ENCODE measurements around the gene NEDD4.

The NEDD4 gene

GRCh38 chr15:55993111-55993803 lies at the start of gene NEDD4:
Gene NEDD4 (minus strand): TSS chr15:55993612. CDS start chr15:55993555, 57 bp downstream.
- peak within 1 kb of the TSS; percentile 83 for H3K9ac ChIP-seq (ENCODE audit: insufficient read length, low read depth)
- no peak for TF ChIP-seq SUZ12 (IDR thresholded peaks at IDR 0.05; ENCODE audit: extremely low read depth, insufficient read depth, insufficient read length)
- no peak for TF ChIP-seq ZNF274 (IDR thresholded peaks at IDR 0.05; ENCODE audit: low read depth, low read length)
- H3K4me1 ChIP-seq (ENCODE audit: insufficient read depth, insufficient read length) = no peaks in the 10 kb centered on the region
- peak within 1 kb of the TSS; percentile 60 for H3K4me3 ChIP-seq (ENCODE audit: insufficient read length, low read depth)
- peaks cover 9% of the 10 kb centered on the region for H3K27me3 ChIP-seq (ENCODE audit: insufficient read depth, insufficient read length)
- no peaks in the 10 kb centered on the region for H3K9me3 ChIP-seq (ENCODE audit: insufficient read depth, low read length)
- H3K36me3 ChIP-seq (ENCODE audit: insufficient read depth, insufficient read length, low read length) = peaks cover 2% of the 10 kb centered on the region
- peak; percentile 47 for DNase-seq (ENCODE audit: low read depth, low spot score)

GRCh38 chr15:56042498-56042897 lies 49.1 kb upstream of the NEDD4 start:
- DNase-seq (ENCODE audit: low read depth, low spot score) = no peak
- peaks cover 3% of the 10 kb centered on the region for H3K4me1 ChIP-seq (ENCODE audit: insufficient read depth, insufficient read length)
- no peaks in the 10 kb centered on the region for H3K36me3 ChIP-seq (ENCODE audit: insufficient read depth, insufficient read length, low read length)
- H3K27me3 ChIP-seq (ENCODE audit: insufficient read depth, insufficient read length) = no peaks in the 10 kb centered on the region
- no peak for TF ChIP-seq SUZ12 (IDR thresholded peaks at IDR 0.05; ENCODE audit: extremely low read depth, insufficient read depth, insufficient read length)
- no peak for TF ChIP-seq YY1 (IDR thresholded peaks at IDR 0.05; ENCODE audit: insufficient read depth, insufficient read length)
- TF ChIP-seq ZNF274 (IDR thresholded peaks at IDR 0.05; ENCODE audit: low read depth, low read length) = no peak
- H3K4me3 ChIP-seq (ENCODE audit: insufficient read length, low read depth) = no peak overlapping the region
- H3K9ac ChIP-seq (ENCODE audit: insufficient read length, low read depth) = no peak overlapping the region
- no peaks in the 10 kb centered on the region for H3K9me3 ChIP-seq (ENCODE audit: insufficient read depth, low read length)

- DNase-seq (ENCODE audit: low read depth, low spot score) = no peak
- TF ChIP-seq YY1 (IDR thresholded peaks at IDR 0.05; ENCODE audit: insufficient read depth, insufficient read length) (no peak), ZNF274 (IDR thresholded peaks at IDR 0.05; ENCODE audit: low read depth, low read length) (no peak), SUZ12 (IDR thresholded peaks at IDR 0.05; ENCODE audit: extremely low read depth, insufficient read depth, insufficient read length) (no peak)
- Histone ChIP-seq H3K27me3 (ENCODE audit: insufficient read depth, insufficient read length) (no peaks in the 10 kb centered on the region), H3K9ac (ENCODE audit: insufficient read length, low read depth) (no peak overlapping the region), H3K36me3 (ENCODE audit: insufficient read depth, insufficient read length, low read length) (no peaks in the 10 kb centered on the region), H3K4me1 (ENCODE audit: insufficient read depth, insufficient read length) (peaks cover 3% of the 10 kb centered on the region), H3K9me3 (ENCODE audit: insufficient read depth, low read length) (no peaks in the 10 kb centered on the region), H3K4me3 (ENCODE audit: insufficient read length, low read depth) (no peak overlapping the region)
Measured at GRCh38 chr15:56042031-56042430, 48.6 kb upstream of the NEDD4 start.

GRCh38 chr15:56040081-56041035 lies 46.9 kb upstream of the NEDD4 start:
- Histone ChIP-seq H3K27me3 (ENCODE audit: insufficient read depth, insufficient read length) (no peaks in the 10 kb centered on the region), H3K4me1 (ENCODE audit: insufficient read depth, insufficient read length) (peaks cover 3% of the 10 kb centered on the region), H3K4me3 (ENCODE audit: insufficient read length, low read depth) (no peak overlapping the region), H3K9ac (ENCODE audit: insufficient read length, low read depth) (no peak overlapping the region), H3K36me3 (ENCODE audit: insufficient read depth, insufficient read length, low read length) (no peaks in the 10 kb centered on the region), H3K9me3 (ENCODE audit: insufficient read depth, low read length) (no peaks in the 10 kb centered on the region)
- TF ChIP-seq YY1 (IDR thresholded peaks at IDR 0.05; ENCODE audit: insufficient read depth, insufficient read length) = no peak
- no peak for TF ChIP-seq ZNF274 (IDR thresholded peaks at IDR 0.05; ENCODE audit: low read depth, low read length)
- no peak for TF ChIP-seq SUZ12 (IDR thresholded peaks at IDR 0.05; ENCODE audit: extremely low read depth, insufficient read depth, insufficient read length)
- no peak for DNase-seq (ENCODE audit: low read depth, low spot score)

GRCh38 chr15:56038707-56039106 lies 45.3 kb upstream of the NEDD4 start:
- Histone ChIP-seq H3K36me3 (ENCODE audit: insufficient read depth, insufficient read length, low read length) (no peaks in the 10 kb centered on the region), H3K27me3 (ENCODE audit: insufficient read depth, insufficient read length) (no peaks in the 10 kb centered on the region), H3K9ac (ENCODE audit: insufficient read length, low read depth) (no peak overlapping the region), H3K4me1 (ENCODE audit: insufficient read depth, insufficient read length) (peaks cover 3% of the 10 kb centered on the region), H3K9me3 (ENCODE audit: insufficient read depth, low read length) (no peaks in the 10 kb centered on the region), H3K4me3 (ENCODE audit: insufficient read length, low read depth) (no peak overlapping the region)
- TF ChIP-seq YY1 (IDR thresholded peaks at IDR 0.05; ENCODE audit: insufficient read depth, insufficient read length) (no peak), SUZ12 (IDR thresholded peaks at IDR 0.05; ENCODE audit: extremely low read depth, insufficient read depth, insufficient read length) (no peak), ZNF274 (IDR thresholded peaks at IDR 0.05; ENCODE audit: low read depth, low read length) (no peak)
- no peak for DNase-seq (ENCODE audit: low read depth, low spot score)

GRCh38 chr15:56038015-56038414 lies 44.6 kb upstream of the NEDD4 start:
- Histone ChIP-seq H3K4me1 (ENCODE audit: insufficient read depth, insufficient read length) (peaks cover 3% of the 10 kb centered on the region), H3K9me3 (ENCODE audit: insufficient read depth, low read length) (no peaks in the 10 kb centered on the region), H3K9ac (ENCODE audit: insufficient read length, low read depth) (no peak overlapping the region), H3K27me3 (ENCODE audit: insufficient read depth, insufficient read length) (no peaks in the 10 kb centered on the region), H3K36me3 (ENCODE audit: insufficient read depth, insufficient read length, low read length) (no peaks in the 10 kb centered on the region), H3K4me3 (ENCODE audit: insufficient read length, low read depth) (no peak overlapping the region)
- TF ChIP-seq SUZ12 (IDR thresholded peaks at IDR 0.05; ENCODE audit: extremely low read depth, insufficient read depth, insufficient read length) = no peak
- DNase-seq (ENCODE audit: low read depth, low spot score) = no peak

GRCh38 chr15:56036546-56037067 lies 43.2 kb upstream of the NEDD4 start:
- Histone ChIP-seq H3K36me3 (ENCODE audit: insufficient read depth, insufficient read length, low read length) (no peaks in the 10 kb centered on the region), H3K4me3 (ENCODE audit: insufficient read length, low read depth) (no peak overlapping the region), H3K4me1 (ENCODE audit: insufficient read depth, insufficient read length) (no peaks in the 10 kb centered on the region), H3K9ac (ENCODE audit: insufficient read length, low read depth) (no peak overlapping the region), H3K27me3 (ENCODE audit: insufficient read depth, insufficient read length) (no peaks in the 10 kb centered on the region), H3K9me3 (ENCODE audit: insufficient read depth, low read length) (no peaks in the 10 kb centered on the region)
- TF ChIP-seq SUZ12 (IDR thresholded peaks at IDR 0.05; ENCODE audit: extremely low read depth, insufficient read depth, insufficient read length) (no peak), YY1 (IDR thresholded peaks at IDR 0.05; ENCODE audit: insufficient read depth, insufficient read length) (no peak), ZNF274 (IDR thresholded peaks at IDR 0.05; ENCODE audit: low read depth, low read length) (no peak)
- no peak for DNase-seq (ENCODE audit: low read depth, low spot score)
